Fibroblast of lung (primary cell): Measurements from ENCODE around the gene COLEC12.

Experiments
- CTCF ChIP-seq, 2 donors: IDR thresholded peaks in 1 of 2; conservative IDR thresholded peaks in 1 of 2; 1 replicate in 1 of 2; 2 replicates in 1 of 2; pipeline ENCODE4 v1.5.1; 2011 to 2012; ENCODE audit warnings: low read length in 2 of 2, control low read depth in 1 of 2, inconsistent platforms in 1 of 2, low read depth in 1 of 2, mild to moderate bottlenecking in 1 of 2
- EZH2 ChIP-seq: IDR thresholded peaks from 2 replicates; pipeline ENCODE4 v1.5.1; 2012; ENCODE audit warnings: low read length, control low read depth, mild to moderate bottlenecking; ENCODE audit errors: missing control alignments

- TF ChIP-seq CTCF (conservative IDR thresholded peaks at IDR 0.05 in 1 of 2, IDR thresholded peaks at IDR 0.05 in 1 of 2; ENCODE audit: low read depth in 1 of 2, low read length in 2 of 2) (no peak), EZH2 (no peak)
These were observed 79.7 kb downstream of the COLEC12 start for GRCh38 chr18:420661-421246.
